ENCODE results near the gene CSRNP3.
"Not testable (repeated sequence)": the region's sequence is repeated elsewhere in the genome, so short reads cannot be mapped to it uniquely, and the experiment has no call there.

CSRNP3 gene

GRCh38 chr2:165655661-165656060, 186.2 kb downstream of the CSRNP3 start:
- DNase-seq (ENCODE audit: low spot score) = no peak
- TF ChIP-seq CTCF (conservative IDR thresholded peaks at IDR 0.05; ENCODE audit: low read depth) = no peak
- ChIA-PET POLR2A (ENCODE audit: low non-redundant PET) (no interaction called here), CTCF (no interaction called here)
- H3K27ac ChIP-seq = no peak overlapping the region

GRCh38 chr2:165660361-165660760, 190.9 kb downstream of the CSRNP3 start:
- H3K27ac ChIP-seq = no peak overlapping the region
- DNase-seq (ENCODE audit: low spot score) = no peak
- TF ChIP-seq CTCF (conservative IDR thresholded peaks at IDR 0.05; ENCODE audit: low read depth) = no peak
- CTCF ChIA-PET = interaction anchor here (0.6 to 1.0 kb wide), 4 partner anchors 16 to 329 kb away, joined by 3 to 6 read pairs (median 4); no protein-coding TSS in a partner anchor
- POLR2A ChIA-PET (ENCODE audit: low non-redundant PET) = no interaction called here

- DNase-seq (ENCODE audit: low spot score) = no peak
- no peak overlapping the region for H3K27ac ChIP-seq
- ChIA-PET POLR2A (ENCODE audit: low non-redundant PET) (no interaction called here), CTCF (no interaction called here)
- no peak for TF ChIP-seq CTCF (conservative IDR thresholded peaks at IDR 0.05; ENCODE audit: low read depth)
Observed at GRCh38 chr2:165662720-165663119, 193.2 kb downstream of the CSRNP3 start.

- no peak for DNase-seq (ENCODE audit: low spot score)
- no peak overlapping the region for H3K27ac ChIP-seq
- TF ChIP-seq CTCF (conservative IDR thresholded peaks at IDR 0.05; ENCODE audit: low read depth) = no peak
- ChIA-PET POLR2A (ENCODE audit: low non-redundant PET) (no interaction called here), CTCF (no interaction called here)
Observed at GRCh38 chr2:165665614-165666013, 196.1 kb downstream of the CSRNP3 start.

GRCh38 chr2:165666073-165666472, 196.6 kb downstream of the CSRNP3 start:
- DNase-seq (ENCODE audit: low spot score); CTCF ChIA-PET; H3K27ac ChIP-seq; POLR2A ChIA-PET (ENCODE audit: low non-redundant PET): not testable (repeated sequence)

- TF ChIP-seq CTCF (conservative IDR thresholded peaks at IDR 0.05; ENCODE audit: low read depth) = no peak
- no peak overlapping the region for H3K27ac ChIP-seq
- no peak for DNase-seq (ENCODE audit: low spot score)
- ChIA-PET POLR2A (ENCODE audit: low non-redundant PET) (no interaction called here), CTCF (no interaction called here)
Observed at GRCh38 chr2:165666605-165667004, 197.1 kb downstream of the CSRNP3 start.

GRCh38 chr2:165667375-165667774, 197.9 kb downstream of the CSRNP3 start:
- ChIA-PET POLR2A (ENCODE audit: low non-redundant PET) (interaction anchor here (0.7 kb wide), 1 partner anchor 121 kb away, joined by 14 read pairs; no protein-coding TSS in a partner anchor), CTCF (no interaction called here)
- H3K27ac ChIP-seq = no peak overlapping the region
- no peak for DNase-seq (ENCODE audit: low spot score)
- no peak for TF ChIP-seq CTCF (conservative IDR thresholded peaks at IDR 0.05; ENCODE audit: low read depth)

Data from RWPE1 (cell line).